NCI-H1048 (cell line): ENCODE measurements around the gene HLA-A.

Experiments
- DNase-seq: peaks from one replicate; lab custom pipeline; 2025; lab: John Stamatoyannopoulos, UW

The HLA-A gene

GRCh38 chr6:29935273-29935955, 6.9 kb upstream of the HLA-A start:
- no peak for DNase-seq

GRCh38 chr6:29938746-29939508, 3.4 kb upstream of the HLA-A start:
- no peak for DNase-seq

- no peak for DNase-seq
Measured at GRCh38 chr6:29941016-29941415, 1.3 kb upstream of the HLA-A start.

GRCh38 chr6:29941471-29941870, 861 bp upstream of the HLA-A start:
- DNase-seq = no peak

GRCh38 chr6:29941916-29942274, 437 bp upstream of the HLA-A start:
- no peak for DNase-seq

GRCh38 chr6:29943053-29943966, 978 bp downstream of the HLA-A start:
- DNase-seq = no peak

- no peak for DNase-seq
Measured at GRCh38 chr6:29945281-29945820, 3.0 kb downstream of the HLA-A start.

- DNase-seq = no peak
Measured at GRCh38 chr6:29946223-29947076, 4.1 kb downstream of the HLA-A start.

GRCh38 chr6:29947077-29947980, 5.0 kb downstream of the HLA-A start:
- DNase-seq = no peak

- DNase-seq = no peak
Measured at GRCh38 chr6:29948277-29948676, 5.9 kb downstream of the HLA-A start.

- DNase-seq = no peak
Measured at GRCh38 chr6:29949934-29950333, 7.6 kb downstream of the HLA-A start.

GRCh38 chr6:29951882-29952281, 9.6 kb downstream of the HLA-A start:
- DNase-seq = no peak

- DNase-seq = no peak
Measured at GRCh38 chr6:29953001-29953441, 10.7 kb downstream of the HLA-A start.

GRCh38 chr6:29953686-29954085, 11.4 kb downstream of the HLA-A start:
- DNase-seq = no peak

- DNase-seq = no peak
Measured at GRCh38 chr6:29954272-29954671, 11.9 kb downstream of the HLA-A start.

GRCh38 chr6:29955783-29956182, 13.5 kb downstream of the HLA-A start:
- no peak for DNase-seq

- DNase-seq = no peak
Measured at GRCh38 chr6:29956518-29956917, 14.2 kb downstream of the HLA-A start.

- DNase-seq = no peak
Measured at GRCh38 chr6:29958046-29958445, 15.7 kb downstream of the HLA-A start.

- no peak for DNase-seq
Measured at GRCh38 chr6:29958921-29959320, 16.6 kb downstream of the HLA-A start.

GRCh38 chr6:29959467-29959866, 17.1 kb downstream of the HLA-A start:
- DNase-seq = no peak
